ENCODE measurements around the gene MEIS2.

DNA sequence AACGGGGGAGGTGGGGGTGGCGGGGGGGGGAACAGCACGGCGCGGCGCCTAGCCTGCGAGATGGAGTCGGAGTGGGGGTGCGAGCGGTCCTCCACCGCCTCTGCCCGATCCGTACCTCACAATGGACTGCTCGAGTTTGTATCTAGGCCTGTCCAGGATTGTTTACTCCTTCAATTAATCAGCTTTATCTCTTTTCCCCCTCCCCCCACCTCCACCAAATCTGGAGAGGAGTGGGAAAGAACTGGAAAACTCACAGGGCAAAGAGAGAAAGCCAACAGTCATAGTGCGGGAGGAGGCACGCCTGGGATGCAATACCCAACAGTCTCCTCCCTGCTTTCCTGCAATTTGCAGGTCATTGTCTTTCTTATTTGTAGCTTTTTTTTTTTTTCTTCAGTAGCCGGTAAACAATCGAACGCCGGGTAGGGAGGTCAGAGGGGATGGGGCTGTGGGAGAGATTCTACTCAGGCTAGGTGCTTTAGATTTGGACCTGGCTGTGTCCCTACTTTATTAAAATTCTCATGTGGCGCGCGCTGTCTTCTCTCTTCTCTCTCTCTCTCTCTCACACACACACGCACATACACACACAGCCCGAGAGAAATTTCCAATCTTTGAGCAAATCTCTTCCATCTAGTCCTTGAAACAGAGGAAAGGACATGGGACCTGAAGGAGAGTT, 6.9 kb upstream of the MEIS2 start:
- TF ChIP-seq EZH2 (IDR thresholded peaks at IDR 0.05; ENCODE audit: insufficient read depth, low read length) = peak; percentile 18
- TF ChIP-seq, protein P1, sequence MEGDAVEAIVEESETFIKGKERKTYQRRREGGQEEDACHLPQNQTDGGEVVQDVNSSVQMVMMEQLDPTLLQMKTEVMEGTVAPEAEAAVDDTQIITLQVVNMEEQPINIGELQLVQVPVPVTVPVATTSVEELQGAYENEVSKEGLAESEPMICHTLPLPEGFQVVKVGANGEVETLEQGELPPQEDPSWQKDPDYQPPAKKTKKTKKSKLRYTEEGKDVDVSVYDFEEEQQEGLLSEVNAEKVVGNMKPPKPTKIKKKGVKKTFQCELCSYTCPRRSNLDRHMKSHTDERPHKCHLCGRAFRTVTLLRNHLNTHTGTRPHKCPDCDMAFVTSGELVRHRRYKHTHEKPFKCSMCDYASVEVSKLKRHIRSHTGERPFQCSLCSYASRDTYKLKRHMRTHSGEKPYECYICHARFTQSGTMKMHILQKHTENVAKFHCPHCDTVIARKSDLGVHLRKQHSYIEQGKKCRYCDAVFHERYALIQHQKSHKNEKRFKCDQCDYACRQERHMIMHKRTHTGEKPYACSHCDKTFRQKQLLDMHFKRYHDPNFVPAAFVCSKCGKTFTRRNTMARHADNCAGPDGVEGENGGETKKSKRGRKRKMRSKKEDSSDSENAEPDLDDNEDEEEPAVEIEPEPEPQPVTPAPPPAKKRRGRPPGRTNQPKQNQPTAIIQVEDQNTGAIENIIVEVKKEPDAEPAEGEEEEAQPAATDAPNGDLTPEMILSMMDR (IDR thresholded peaks at IDR 0.05; ENCODE audit: insufficient read depth, low read depth, low read length) = no peak

All from astrocyte (in vitro differentiated cells and primary cell).